IPS-20b (cell line): ENCODE results near the gene HMCN1.

Experiments used
- H3K27ac ChIP-seq: one replicate; pipeline ENCODE4 v1.5.1; 2013; ENCODE audit warnings: low read length
- H3K27me3 ChIP-seq: 2 replicates; pipeline ENCODE4 v1.6.1; 2013; ENCODE audit warnings: mild to moderate bottlenecking, low read length, inconsistent platforms; ENCODE audit not compliant: insufficient read depth
- H3K36me3 ChIP-seq: 2 replicates; pipeline ENCODE4 v1.6.1; 2013; ENCODE audit warnings: low read depth, mild to moderate bottlenecking, inconsistent platforms, low read length, moderate library complexity; ENCODE audit not compliant: insufficient read depth
- H3K4me1 ChIP-seq: 2 replicates; pipeline ENCODE4 v1.6.1; 2013; ENCODE audit warnings: mild to moderate bottlenecking, control low read depth, inconsistent platforms, low read length, moderate library complexity; ENCODE audit not compliant: insufficient read depth
- H3K4me3 ChIP-seq: 2 replicates; pipeline ENCODE4 v1.5.1; 2013; ENCODE audit warnings: mild to moderate bottlenecking, low read length, inconsistent platforms
- H3K9ac ChIP-seq: 2 replicates; pipeline ENCODE4 v1.6.1; 2013; ENCODE audit warnings: low read depth, mild to moderate bottlenecking, inconsistent platforms, low read length, moderate library complexity
- H3K9me3 ChIP-seq: 2 replicates; pipeline ENCODE4 v1.6.1; 2013; ENCODE audit warnings: mild to moderate bottlenecking, low read depth, low read length, inconsistent platforms; ENCODE audit not compliant: insufficient read depth

HMCN1 gene

GRCh38 chr1:185860859-185861258 lies 126.7 kb downstream of the HMCN1 start:
- no peak overlapping the region for H3K9ac ChIP-seq
- no peak overlapping the region for H3K4me3 ChIP-seq
- H3K36me3 ChIP-seq, result no peaks in the 10 kb centered on the region
- H3K27me3 ChIP-seq, result no peaks in the 10 kb centered on the region
- H3K27ac ChIP-seq, result no peak overlapping the region
- peaks cover 10% of the 10 kb centered on the region for H3K4me1 ChIP-seq
- no peaks in the 10 kb centered on the region for H3K9me3 ChIP-seq

GRCh38 chr1:185861630-185862029 lies 127.4 kb downstream of the HMCN1 start:
- H3K27ac ChIP-seq, result no peak overlapping the region
- no peaks in the 10 kb centered on the region for H3K9me3 ChIP-seq
- H3K9ac ChIP-seq, result no peak overlapping the region
- H3K27me3 ChIP-seq, result no peaks in the 10 kb centered on the region
- no peaks in the 10 kb centered on the region for H3K36me3 ChIP-seq
- H3K4me3 ChIP-seq, result no peak overlapping the region
- H3K4me1 ChIP-seq, result peaks cover 10% of the 10 kb centered on the region

- Histone ChIP-seq H3K4me1 (peaks cover 10% of the 10 kb centered on the region), H3K4me3 (no peak overlapping the region), H3K27ac (no peak overlapping the region), H3K36me3 (no peaks in the 10 kb centered on the region), H3K9me3 (no peaks in the 10 kb centered on the region), H3K9ac (no peak overlapping the region), H3K27me3 (no peaks in the 10 kb centered on the region)
Measured at GRCh38 chr1:185862235-185862634, 128.0 kb downstream of the HMCN1 start.

GRCh38 chr1:185864331-185864730 lies 130.1 kb downstream of the HMCN1 start:
- no peak overlapping the region for H3K27ac ChIP-seq
- H3K27me3 ChIP-seq, result no peaks in the 10 kb centered on the region
- no peaks in the 10 kb centered on the region for H3K9me3 ChIP-seq
- peaks cover 10% of the 10 kb centered on the region for H3K4me1 ChIP-seq
- no peak overlapping the region for H3K4me3 ChIP-seq
- no peak overlapping the region for H3K9ac ChIP-seq
- H3K36me3 ChIP-seq, result no peaks in the 10 kb centered on the region

GRCh38 chr1:185864889-185865517 lies 130.8 kb downstream of the HMCN1 start:
- H3K4me1 ChIP-seq, result peaks cover 10% of the 10 kb centered on the region
- H3K36me3 ChIP-seq, result no peaks in the 10 kb centered on the region
- H3K4me3 ChIP-seq, result no peak overlapping the region
- no peaks in the 10 kb centered on the region for H3K9me3 ChIP-seq
- H3K27me3 ChIP-seq, result no peaks in the 10 kb centered on the region
- H3K27ac ChIP-seq, result no peak overlapping the region
- no peak overlapping the region for H3K9ac ChIP-seq

- Histone ChIP-seq H3K27me3 (no peaks in the 10 kb centered on the region), H3K4me3 (no peak overlapping the region), H3K27ac (no peak overlapping the region)
Measured at GRCh38 chr1:185869590-185869989, 135.4 kb downstream of the HMCN1 start.

GRCh38 chr1:185871627-185872150 lies 137.5 kb downstream of the HMCN1 start:
- no peak overlapping the region for H3K4me3 ChIP-seq
- H3K9me3 ChIP-seq, result no peaks in the 10 kb centered on the region
- no peak overlapping the region for H3K9ac ChIP-seq
- no peaks in the 10 kb centered on the region for H3K27me3 ChIP-seq
- H3K36me3 ChIP-seq, result no peaks in the 10 kb centered on the region
- peaks cover 3% of the 10 kb centered on the region; the same call in 1 of the 2 replicates for H3K4me1 ChIP-seq
- no peak overlapping the region for H3K27ac ChIP-seq

More at GRCh38 chr1:185869590-185869989, 135.4 kb downstream of the HMCN1 start:
- H3K36me3 ChIP-seq, result no peaks in the 10 kb centered on the region
- peaks cover 3% of the 10 kb centered on the region; the same call in 1 of the 2 replicates for H3K4me1 ChIP-seq
- H3K9ac ChIP-seq, result no peak overlapping the region
- no peaks in the 10 kb centered on the region for H3K9me3 ChIP-seq

- H3K27me3 ChIP-seq, result no peaks in the 10 kb centered on the region
- no peak overlapping the region for H3K4me3 ChIP-seq
- no peak overlapping the region for H3K9ac ChIP-seq
- H3K4me1 ChIP-seq, result peaks cover 3% of the 10 kb centered on the region; the same call in 1 of the 2 replicates
- H3K27ac ChIP-seq, result no peak overlapping the region
- H3K9me3 ChIP-seq, result no peaks in the 10 kb centered on the region
- H3K36me3 ChIP-seq, result no peaks in the 10 kb centered on the region
Measured at GRCh38 chr1:185874246-185874645, 140.1 kb downstream of the HMCN1 start.

GRCh38 chr1:185880330-185880729 lies 146.1 kb downstream of the HMCN1 start:
- Histone ChIP-seq H3K27me3 (no peaks in the 10 kb centered on the region), H3K27ac (no peak overlapping the region), H3K4me3 (no peak overlapping the region), H3K9me3 (no peaks in the 10 kb centered on the region), H3K9ac (no peak overlapping the region), H3K36me3 (no peaks in the 10 kb centered on the region), H3K4me1 (no peaks in the 10 kb centered on the region)

GRCh38 chr1:185880779-185881333 lies 146.7 kb downstream of the HMCN1 start:
- Histone ChIP-seq H3K27ac (no peak overlapping the region), H3K9me3 (no peaks in the 10 kb centered on the region), H3K4me1 (no peaks in the 10 kb centered on the region), H3K36me3 (no peaks in the 10 kb centered on the region), H3K27me3 (no peaks in the 10 kb centered on the region), H3K9ac (no peak overlapping the region), H3K4me3 (no peak overlapping the region)

- no peaks in the 10 kb centered on the region for H3K9me3 ChIP-seq
- no peaks in the 10 kb centered on the region for H3K4me1 ChIP-seq
Measured at GRCh38 chr1:185886046-185886445, 151.9 kb downstream of the HMCN1 start.

GRCh38 chr1:185886671-185887070 lies 152.5 kb downstream of the HMCN1 start:
- Histone ChIP-seq H3K27ac (no peak overlapping the region), H3K36me3 (no peaks in the 10 kb centered on the region), H3K27me3 (no peaks in the 10 kb centered on the region), H3K9ac (no peak overlapping the region), H3K4me1 (no peaks in the 10 kb centered on the region), H3K4me3 (no peak overlapping the region), H3K9me3 (no peaks in the 10 kb centered on the region)

More at GRCh38 chr1:185886046-185886445, 151.9 kb downstream of the HMCN1 start:
- H3K9ac ChIP-seq, result no peak overlapping the region
- no peak overlapping the region for H3K4me3 ChIP-seq
- H3K36me3 ChIP-seq, result no peaks in the 10 kb centered on the region
- no peak overlapping the region for H3K27ac ChIP-seq
- H3K27me3 ChIP-seq, result no peaks in the 10 kb centered on the region
